Caco-2 (cell line): ENCODE results near the gene ADGRL3. TPM values are rescaled to one million over a fixed set of nuclear protein-coding genes. Genes with fewer than 3 reads are reported as not detected.
A peak's percentile ranks its signal among the peaks of the same experiment; 100 is the strongest.

Source experiments
- BruUV-seq: library from RNA; stranded (reverse); fragments of 400-500 nt; replicated peaks from 2 replicates; lab custom pipeline; 2021; lab: Mats Ljungman, UMichigan
- CTCF ChIA-PET: fragments of 300-600 bp; sonication (Branson Sonifier 250); formaldehyde crosslinking; loops from one replicate; lab custom pipeline; 2022; ENCODE audit warnings: antibody characterized with exemption; lab: Charles Lee
- POLR2A ChIA-PET: fragments of 300-600 bp; sonication (Branson Sonifier 250); formaldehyde crosslinking; loops from one replicate; lab custom pipeline; 2022; ENCODE audit warnings: antibody characterized with exemption; lab: Charles Lee
- DNase-seq, 2 experiments: peaks; one replicate each; pipeline versions ENCODE4 v3.0.0 to v3.0.0-alpha.2; 2020 to 2022
- H3K27me3 ChIP-seq: replicated peaks from 2 replicates; pipeline ENCODE4 v1.6.0; 2011; ENCODE audit warnings: low read length; ENCODE audit not compliant: control insufficient read depth, insufficient read depth
- H3K36me3 ChIP-seq: 2 replicates; pipeline ENCODE4 v1.5.1; 2011; ENCODE audit warnings: low read length; ENCODE audit not compliant: control insufficient read depth, insufficient read depth
- H3K4me1 ChIP-seq: fragments of 250-450 bp; sonication (Bioruptor Pico); 2 replicates; pipeline ENCODE4 v1.5.1; 2020; ENCODE audit warnings: mild to moderate bottlenecking
- H3K4me3 ChIP-seq: 2 replicates; pipeline ENCODE4 v1.5.1; 2011; ENCODE audit warnings: low read depth, mild to moderate bottlenecking, control low read depth, low read length
- H3K9me3 ChIP-seq: fragments of 250-450 bp; sonication (Bioruptor Pico); 2 replicates; pipeline ENCODE4 v1.5.1; 2020; ENCODE audit warnings: mild to moderate bottlenecking, moderate library complexity
- H3K27ac Mint-ChIP-seq: one replicate; pipeline ENCODE4 v1.8.0; 2022; ENCODE audit warnings: mixed read lengths; ENCODE audit not compliant: unreplicated experiment
- H3K27me3 Mint-ChIP-seq: one replicate; pipeline ENCODE4 v1.8.0; 2022; ENCODE audit warnings: mixed read lengths; ENCODE audit not compliant: insufficient read depth, unreplicated experiment
- H3K36me3 Mint-ChIP-seq: one replicate; pipeline ENCODE4 v1.8.0; 2022; ENCODE audit warnings: mild to moderate bottlenecking, mixed read lengths; ENCODE audit not compliant: insufficient read depth, unreplicated experiment
- H3K4me1 Mint-ChIP-seq: one replicate; pipeline ENCODE4 v1.8.0; 2022; ENCODE audit warnings: low read depth, mixed read lengths; ENCODE audit not compliant: unreplicated experiment
- H3K4me3 Mint-ChIP-seq: one replicate; pipeline ENCODE4 v1.8.0; 2022; ENCODE audit warnings: mild to moderate bottlenecking, moderate library complexity, mixed read lengths; ENCODE audit not compliant: unreplicated experiment
- H3K9me3 Mint-ChIP-seq: one replicate; pipeline ENCODE4 v1.8.0; 2022; ENCODE audit warnings: mixed read lengths; ENCODE audit not compliant: unreplicated experiment
- intact Hi-C: fragments of 100-400 bp; cut with micrococcal nuclease; formaldehyde crosslinking; loops from one replicate; pipeline ENCODE4 v1.10.0; 2022; ENCODE audit not compliant: unreplicated experiment
- total RNA-seq: library from RNA; stranded (reverse); gene quantifications from 2 replicates; pipeline ENCODE4 v1.2.3, GENCODE V29; 2022
- TF ChIP-seq, protein P1 (sequence below), 2 experiments: fragments of 200-600 bp in 1 of 2; IDR thresholded peaks; 1 replicate in 1 of 2; 2 replicates in 1 of 2; pipeline versions ENCODE4 v1.5.1 to v1.8.0; 2011 to 2022; ENCODE audit warnings: antibody characterized with exemption in 1 of 2, control low read depth in 1 of 2, inconsistent platforms in 1 of 2, low read depth in 1 of 2, low read length in 1 of 2, mild to moderate bottlenecking in 1 of 2, moderate library complexity in 1 of 2; ENCODE audit not compliant: insufficient read depth in 1 of 2, severe bottlenecking in 1 of 2, unreplicated experiment in 1 of 2

Gene ADGRL3
- total RNA-seq, 1 experiment from 2014 or later: 1.5 TPM

DNA sequence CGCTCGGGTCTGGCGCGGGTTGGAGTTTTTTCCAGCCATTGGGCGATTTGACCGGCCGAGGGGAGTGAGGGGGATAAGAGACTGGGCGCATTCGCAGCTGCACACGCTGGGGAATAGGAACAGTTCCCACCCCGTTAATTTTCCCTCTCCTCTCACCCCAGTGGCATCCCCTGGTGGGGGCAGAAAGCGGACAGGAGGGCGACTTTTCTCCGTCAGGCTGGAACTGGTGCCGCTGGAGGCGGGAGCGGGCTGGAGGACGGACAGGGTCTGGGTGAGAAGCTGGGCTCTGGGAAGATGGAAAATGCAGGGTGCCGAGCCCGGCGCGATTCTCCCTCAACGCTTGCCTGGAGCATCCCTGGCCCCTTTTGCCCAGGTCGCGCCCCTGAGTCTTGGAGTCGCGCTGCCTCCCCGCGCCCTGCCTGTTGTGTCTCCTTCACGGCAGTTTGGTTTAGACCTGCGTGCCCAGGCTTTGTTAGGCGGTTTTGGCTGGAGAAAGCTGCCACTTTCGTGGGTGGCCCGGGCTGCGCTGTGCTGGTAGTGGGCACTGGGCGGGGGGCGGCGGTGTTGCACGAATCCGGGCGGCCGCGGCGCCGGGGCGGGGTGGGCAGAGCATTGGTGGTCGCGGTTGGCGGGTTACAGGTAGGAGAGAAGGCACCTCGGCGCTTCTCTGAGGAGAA, 2.0 kb downstream of the ADGRL3 start:
- TF ChIP-seq, protein P1, sequence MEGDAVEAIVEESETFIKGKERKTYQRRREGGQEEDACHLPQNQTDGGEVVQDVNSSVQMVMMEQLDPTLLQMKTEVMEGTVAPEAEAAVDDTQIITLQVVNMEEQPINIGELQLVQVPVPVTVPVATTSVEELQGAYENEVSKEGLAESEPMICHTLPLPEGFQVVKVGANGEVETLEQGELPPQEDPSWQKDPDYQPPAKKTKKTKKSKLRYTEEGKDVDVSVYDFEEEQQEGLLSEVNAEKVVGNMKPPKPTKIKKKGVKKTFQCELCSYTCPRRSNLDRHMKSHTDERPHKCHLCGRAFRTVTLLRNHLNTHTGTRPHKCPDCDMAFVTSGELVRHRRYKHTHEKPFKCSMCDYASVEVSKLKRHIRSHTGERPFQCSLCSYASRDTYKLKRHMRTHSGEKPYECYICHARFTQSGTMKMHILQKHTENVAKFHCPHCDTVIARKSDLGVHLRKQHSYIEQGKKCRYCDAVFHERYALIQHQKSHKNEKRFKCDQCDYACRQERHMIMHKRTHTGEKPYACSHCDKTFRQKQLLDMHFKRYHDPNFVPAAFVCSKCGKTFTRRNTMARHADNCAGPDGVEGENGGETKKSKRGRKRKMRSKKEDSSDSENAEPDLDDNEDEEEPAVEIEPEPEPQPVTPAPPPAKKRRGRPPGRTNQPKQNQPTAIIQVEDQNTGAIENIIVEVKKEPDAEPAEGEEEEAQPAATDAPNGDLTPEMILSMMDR (IDR thresholded peaks at IDR 0.05; ENCODE audit: insufficient read depth in 1 of 2, low read depth in 1 of 2, low read length in 1 of 2, severe bottlenecking in 1 of 2, unreplicated experiment in 1 of 2): no peak
- Histone ChIP-seq H3K9me3 (no peaks in the 10 kb centered on the region), H3K36me3 (no peaks in the 10 kb centered on the region), H3K4me3 (no peak overlapping the region), H3K4me1 (peaks cover 21% of the 10 kb centered on the region), H3K27me3 (no peaks in the 10 kb centered on the region)
- intact Hi-C loops: loop anchor here (10.0 kb wide), 2 partner anchors 353 to 357 kb away; no protein-coding TSS in a partner anchor
- H3K9me3 Mint-ChIP-seq: peaks cover 6% of the 10 kb centered on the region
- H3K4me3 Mint-ChIP-seq: no peak overlapping the region
- no TSS peak for BruUV-seq
- peaks cover 10% of the 10 kb centered on the region for H3K36me3 Mint-ChIP-seq
- no peak for DNase-seq
- H3K4me1 Mint-ChIP-seq: peaks cover 8% of the 10 kb centered on the region
- no peak overlapping the region for H3K27ac Mint-ChIP-seq
- POLR2A ChIA-PET: no interaction called here
- H3K27me3 Mint-ChIP-seq: no peaks in the 10 kb centered on the region
- CTCF ChIA-PET: no interaction called here

DNA sequence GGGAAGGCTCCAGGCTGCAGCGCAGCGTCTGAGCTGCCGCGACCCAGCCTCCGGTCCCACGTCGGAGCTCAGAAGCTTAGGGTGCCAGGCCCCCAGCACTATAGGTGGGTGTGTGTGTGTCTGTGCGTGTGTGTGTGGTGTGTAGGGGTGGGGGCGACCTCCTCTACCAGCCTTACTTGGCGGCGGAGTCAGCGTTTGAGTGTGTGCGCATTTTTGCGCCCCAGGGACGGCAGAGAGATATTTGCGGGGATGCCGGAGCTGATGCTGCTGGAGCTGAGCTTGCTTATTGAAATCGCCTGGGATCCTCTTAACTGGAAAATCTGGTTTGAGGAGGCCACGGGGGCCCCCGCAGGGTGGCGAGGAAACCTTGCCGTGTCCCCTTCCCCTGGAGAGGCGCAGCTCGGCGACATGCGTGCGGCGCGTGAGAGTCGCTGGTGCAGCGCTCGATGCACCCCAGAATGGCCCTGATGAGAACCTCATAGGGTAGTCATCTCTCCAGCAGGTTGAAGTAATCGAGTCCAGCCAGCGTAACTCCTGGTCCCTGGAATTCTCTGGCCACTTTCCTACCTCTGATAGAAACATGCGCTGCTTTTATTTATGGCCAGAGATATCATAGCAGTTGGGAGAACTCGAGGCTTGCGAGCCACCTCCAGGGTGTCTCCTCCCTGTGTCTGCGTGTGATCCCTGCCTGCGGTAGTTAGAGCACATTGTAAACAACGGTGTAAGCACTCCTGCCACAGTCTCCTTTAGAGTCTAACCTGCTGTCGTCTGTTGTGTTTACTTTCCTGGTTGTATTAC, 2.7 kb downstream of the ADGRL3 start:
- Mint-ChIP-seq H3K9me3 (peaks cover 6% of the 10 kb centered on the region), H3K27ac (peak overlapping the region; percentile 80), H3K4me3 (peak overlapping the region; percentile 37), H3K4me1 (peaks cover 8% of the 10 kb centered on the region), H3K36me3 (peaks cover 10% of the 10 kb centered on the region), H3K27me3 (no peaks in the 10 kb centered on the region)
- H3K36me3 ChIP-seq: no peaks in the 10 kb centered on the region
- TF ChIP-seq, protein P1 (IDR thresholded peaks at IDR 0.05; ENCODE audit: insufficient read depth in 1 of 2, low read depth in 1 of 2, low read length in 1 of 2, severe bottlenecking in 1 of 2, unreplicated experiment in 1 of 2): no peak
- no peaks in the 10 kb centered on the region for H3K27me3 ChIP-seq
- intact Hi-C loops: loop anchor here (10.0 kb wide), 2 partner anchors 352 to 358 kb away; no protein-coding TSS in a partner anchor
- peaks cover 21% of the 10 kb centered on the region for H3K4me1 ChIP-seq
- H3K4me3 ChIP-seq: no peak overlapping the region
- ChIA-PET POLR2A (no interaction called here), CTCF (no interaction called here)
- H3K9me3 ChIP-seq: no peaks in the 10 kb centered on the region
- DNase-seq: no peak
- no TSS peak for BruUV-seq

DNA sequence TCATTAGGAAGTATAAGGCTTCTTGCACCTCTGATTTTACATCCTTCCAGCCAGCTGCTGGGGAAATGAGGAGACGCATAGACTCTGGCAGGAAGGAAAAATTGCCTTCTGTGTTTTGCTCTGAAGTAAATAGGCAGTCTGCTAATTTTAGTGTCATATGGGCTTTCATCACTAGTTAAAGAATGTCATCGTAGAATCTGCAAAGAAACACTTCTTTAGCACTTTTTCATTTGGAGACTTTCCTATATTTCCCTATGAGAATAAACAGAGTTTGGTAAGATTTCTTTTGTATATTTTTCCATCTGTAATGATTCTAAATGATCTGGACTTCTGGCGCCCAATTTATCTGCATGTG, 3.3 kb downstream of the ADGRL3 start:
- intact Hi-C loops: loop anchor here (10.0 kb wide), 2 partner anchors 351 to 359 kb away; no protein-coding TSS in a partner anchor
- Histone ChIP-seq H3K36me3 (no peaks in the 10 kb centered on the region), H3K4me3 (no peak overlapping the region), H3K27me3 (no peaks in the 10 kb centered on the region), H3K9me3 (no peaks in the 10 kb centered on the region), H3K4me1 (peaks cover 21% of the 10 kb centered on the region)
- Mint-ChIP-seq H3K9me3 (peaks cover 6% of the 10 kb centered on the region), H3K27me3 (no peaks in the 10 kb centered on the region), H3K4me1 (peaks cover 8% of the 10 kb centered on the region), H3K27ac (peak overlapping the region; percentile 80), H3K4me3 (peak overlapping the region; percentile 37), H3K36me3 (peaks cover 10% of the 10 kb centered on the region)
- TF ChIP-seq, protein P1 (IDR thresholded peaks at IDR 0.05; ENCODE audit: insufficient read depth in 1 of 2, low read depth in 1 of 2, low read length in 1 of 2, severe bottlenecking in 1 of 2, unreplicated experiment in 1 of 2): no peak
- no TSS peak for BruUV-seq
- CTCF ChIA-PET: no interaction called here
- POLR2A ChIA-PET: no interaction called here
- DNase-seq: no peak
